ENCODE results near the gene ZDHHC14. TPM values are rescaled to one million over a fixed set of nuclear protein-coding genes. Genes with fewer than 3 reads are reported as not detected.

Gene ZDHHC14
- total RNA-seq, 4 donors from 2014 or later, result 6.2 to 20.6 (median 15.1) TPM

GRCh38 chr6:157479464-157480303, 98.7 kb downstream of the ZDHHC14 start:
- 62 to 70% methylated on average over 7 of the region's 7 CpGs for WGBS, 2 donors
- no peak for TF ChIP-seq CTCF (IDR thresholded peaks at IDR 0.05)
- no peak for TF ChIP-seq POLR2A (IDR thresholded peaks at IDR 0.05)
- no peaks in the 10 kb centered on the region for H3K9me3 ChIP-seq
- H3K4me1 ChIP-seq, result no peaks in the 10 kb centered on the region
- H3K27me3 ChIP-seq, result no peaks in the 10 kb centered on the region
- no peak overlapping the region for H3K4me3 ChIP-seq (replicated peaks in 1 of 3)
- no peak for DNase-seq
- no peaks in the 10 kb centered on the region for H3K36me3 ChIP-seq
- intact Hi-C loops (cut with DNase I), result no loop called here
- no peak overlapping the region for H3K27ac ChIP-seq

GRCh38 chr6:157481189-157481864, 100.3 kb downstream of the ZDHHC14 start:
- Histone ChIP-seq H3K4me1 (no peaks in the 10 kb centered on the region), H3K27ac (no peak overlapping the region), H3K4me3 (replicated peaks in 1 of 3) (no peak overlapping the region), H3K9me3 (no peaks in the 10 kb centered on the region), H3K27me3 (no peaks in the 10 kb centered on the region), H3K36me3 (no peaks in the 10 kb centered on the region)
- no peak for DNase-seq
- intact Hi-C loops (cut with DNase I), result no loop called here
- TF ChIP-seq CTCF (IDR thresholded peaks at IDR 0.05), result no peak
- TF ChIP-seq POLR2A (IDR thresholded peaks at IDR 0.05), result no peak
- WGBS, 2 donors, result 82 to 83% methylated on average over 9 of the region's 9 CpGs

- Histone ChIP-seq H3K9me3 (no peaks in the 10 kb centered on the region), H3K4me3 (replicated peaks in 1 of 3) (no peak overlapping the region), H3K27me3 (no peaks in the 10 kb centered on the region), H3K4me1 (no peaks in the 10 kb centered on the region), H3K36me3 (no peaks in the 10 kb centered on the region), H3K27ac (no peak overlapping the region)
- 85 to 86% methylated on average over 4 of the region's 4 CpGs for WGBS, 2 donors
- no peak for TF ChIP-seq POLR2A (IDR thresholded peaks at IDR 0.05)
- no peak for TF ChIP-seq CTCF (IDR thresholded peaks at IDR 0.05)
- DNase-seq, result no peak
- intact Hi-C loops (cut with DNase I), result no loop called here
These were observed 100.9 kb downstream of the ZDHHC14 start for GRCh38 chr6:157481865-157482249.

GRCh38 chr6:157483770-157484169, 102.8 kb downstream of the ZDHHC14 start:
- no peak overlapping the region for H3K27ac ChIP-seq
- H3K36me3 ChIP-seq, result no peaks in the 10 kb centered on the region
- no peaks in the 10 kb centered on the region for H3K4me1 ChIP-seq
- no peak for DNase-seq
- TF ChIP-seq CTCF (IDR thresholded peaks at IDR 0.05), result no peak
- no peak for TF ChIP-seq POLR2A (IDR thresholded peaks at IDR 0.05)
- 94% methylated on average over 3 of the region's 3 CpGs for WGBS, 2 donors
- H3K27me3 ChIP-seq, result no peaks in the 10 kb centered on the region
- no peaks in the 10 kb centered on the region for H3K9me3 ChIP-seq
- intact Hi-C loops (cut with DNase I), result no loop called here
- H3K4me3 ChIP-seq (replicated peaks in 1 of 3), result no peak overlapping the region

GRCh38 chr6:157484181-157484580, 103.2 kb downstream of the ZDHHC14 start:
- no peak overlapping the region for H3K4me3 ChIP-seq (replicated peaks in 1 of 3)
- no peaks in the 10 kb centered on the region for H3K4me1 ChIP-seq
- no peaks in the 10 kb centered on the region for H3K27me3 ChIP-seq
- intact Hi-C loops (cut with DNase I), result no loop called here
- WGBS, 2 donors, result 86 to 92% methylated on average over 10 of the region's 10 CpGs
- no peaks in the 10 kb centered on the region for H3K36me3 ChIP-seq
- H3K27ac ChIP-seq, result no peak overlapping the region
- no peaks in the 10 kb centered on the region for H3K9me3 ChIP-seq
- TF ChIP-seq POLR2A (IDR thresholded peaks at IDR 0.05) (no peak), CTCF (IDR thresholded peaks at IDR 0.05) (no peak)
- no peak for DNase-seq

Measured in thyroid gland (tissue), 4 donors.